Neutrophil (primary cell): Measurements from ENCODE around the gene REP15.

ENCODE experiments used
- H3K27ac ChIP-seq: fragments of 200-600 bp; sonication (generic); 2 replicates; pipeline ENCODE4 v1.5.1; 2016; ENCODE audit warnings: mild to moderate bottlenecking, moderate library complexity
- H3K27me3 ChIP-seq: fragments of 200-600 bp; sonication (generic); 2 replicates; pipeline ENCODE4 v1.6.0; 2016; ENCODE audit warnings: mild to moderate bottlenecking
- H3K36me3 ChIP-seq: fragments of 200-600 bp; sonication (generic); 2 replicates; pipeline ENCODE4 v1.5.1; 2017
- H3K4me1 ChIP-seq, 2 experiments: fragments of 200-600 bp in 1 of 2; sonication (generic) in 1 of 2; 1 replicate in 1 of 2; 2 replicates in 1 of 2; pipeline versions ENCODE4 v1.5.1 to v1.6.1; 2013 to 2016; ENCODE audit warnings: low read depth in 1 of 2, low read length in 1 of 2, mild to moderate bottlenecking in 1 of 2, moderate library complexity in 1 of 2; ENCODE audit not compliant: control insufficient read depth in 1 of 2, insufficient read depth in 1 of 2
- H3K4me3 ChIP-seq, 2 experiments: fragments of 200-600 bp in 1 of 2; sonication (generic) in 1 of 2; 1 replicate in 1 of 2; 2 replicates in 1 of 2; pipeline ENCODE4 v1.5.1; 2013 to 2016; ENCODE audit warnings: low read depth in 1 of 2, low read length in 1 of 2, mild to moderate bottlenecking in 1 of 2, moderate library complexity in 1 of 2
- H3K9me3 ChIP-seq: fragments of 200-600 bp; sonication (generic); 2 replicates; pipeline ENCODE4 v1.5.1; 2016
- CTCF ChIP-seq: fragments of 200-600 bp; sonication (generic); IDR thresholded peaks from 2 replicates; pipeline ENCODE4 v1.5.1; 2016; ENCODE audit warnings: antibody characterized with exemption

Gene REP15

GRCh38 chr12:27709932-27710591, 13.8 kb downstream of the REP15 start:
- Histone ChIP-seq H3K4me3 (peak overlapping the region; percentile 64 to 83), H3K27ac (peak overlapping the region; percentile 65), H3K27me3 (no peaks in the 10 kb centered on the region), H3K36me3 (no peaks in the 10 kb centered on the region), H3K4me1 (peaks cover 13 to 20% of the 10 kb centered on the region in 2 experiments), H3K9me3 (no peaks in the 10 kb centered on the region)
- no peak for TF ChIP-seq CTCF

GRCh38 chr12:27710592-27711316, 14.5 kb downstream of the REP15 start, which contains the start of gene MRPS35:
Gene MRPS35 (plus strand): TSS chr12:27710832. CDS start chr12:27710844, 12 bp downstream.
- Histone ChIP-seq H3K4me1 (peaks cover 13 to 20% of the 10 kb centered on the region in 2 experiments), H3K9me3 (no peaks in the 10 kb centered on the region), H3K27ac (peak within 1 kb of the TSS; percentile 65), H3K27me3 (no peaks in the 10 kb centered on the region), H3K36me3 (no peaks in the 10 kb centered on the region), H3K4me3 (peak within 1 kb of the TSS; percentile 64 to 83)
- no peak for TF ChIP-seq CTCF

GRCh38 chr12:27711317-27711682, 15.1 kb downstream of the REP15 start:
- Histone ChIP-seq H3K4me3 (peak overlapping the region; percentile 64 to 83), H3K36me3 (peaks cover 2% of the 10 kb centered on the region), H3K9me3 (no peaks in the 10 kb centered on the region), H3K27me3 (no peaks in the 10 kb centered on the region), H3K4me1 (peaks cover 13 to 20% of the 10 kb centered on the region in 2 experiments), H3K27ac (no peak overlapping the region)
- TF ChIP-seq CTCF: no peak

GRCh38 chr12:27711967-27712366, 15.7 kb downstream of the REP15 start:
- Histone ChIP-seq H3K4me1 (peaks cover 13 to 20% of the 10 kb centered on the region in 2 experiments), H3K27me3 (no peaks in the 10 kb centered on the region), H3K4me3 (no peak overlapping the region), H3K27ac (no peak overlapping the region), H3K9me3 (no peaks in the 10 kb centered on the region), H3K36me3 (peaks cover 9% of the 10 kb centered on the region)
- no peak for TF ChIP-seq CTCF

GRCh38 chr12:27723212-27723611, 27.0 kb downstream of the REP15 start:
- Histone ChIP-seq H3K9me3 (no peaks in the 10 kb centered on the region), H3K4me1 (no peaks in the 10 kb centered on the region), H3K4me3 (no peak overlapping the region), H3K36me3 (peaks cover 35% of the 10 kb centered on the region), H3K27ac (no peak overlapping the region), H3K27me3 (no peaks in the 10 kb centered on the region)
- TF ChIP-seq CTCF: no peak
